ENCODE measurements around the gene STXBP6.

STXBP6 gene

DNA sequence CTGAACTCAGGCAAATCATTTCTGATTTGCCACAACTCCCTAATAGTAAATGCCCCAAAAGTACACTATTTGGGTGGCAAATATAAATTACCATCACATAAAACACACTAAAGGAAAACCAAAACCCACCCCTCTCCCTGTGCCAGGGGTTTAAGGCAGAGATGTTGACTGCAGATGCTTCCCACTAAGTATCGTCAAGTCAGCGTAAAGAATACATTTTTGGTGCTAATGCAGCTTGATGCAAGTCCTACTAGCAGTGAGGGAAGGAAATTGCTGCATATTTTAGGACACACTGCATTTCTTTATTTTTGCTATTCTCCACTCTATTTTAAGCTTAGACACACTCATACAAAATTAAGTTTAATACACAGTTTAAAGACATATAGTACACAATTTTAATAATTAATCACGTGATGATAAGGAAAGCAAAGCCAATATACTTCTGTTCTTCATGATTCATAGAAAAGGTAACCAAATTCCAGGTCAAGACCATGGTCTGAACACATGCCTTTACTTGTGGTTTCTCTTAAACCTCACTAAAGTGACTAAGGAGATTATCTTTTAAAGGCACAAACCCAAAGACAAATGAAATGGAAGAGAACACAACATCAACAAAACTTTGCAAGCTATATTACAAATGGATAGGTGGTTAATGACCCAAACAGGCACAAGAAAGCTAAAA lies 162.2 kb downstream of the STXBP6 start:
- no peak for DNase-seq (ENCODE audit: low spot score)

DNA sequence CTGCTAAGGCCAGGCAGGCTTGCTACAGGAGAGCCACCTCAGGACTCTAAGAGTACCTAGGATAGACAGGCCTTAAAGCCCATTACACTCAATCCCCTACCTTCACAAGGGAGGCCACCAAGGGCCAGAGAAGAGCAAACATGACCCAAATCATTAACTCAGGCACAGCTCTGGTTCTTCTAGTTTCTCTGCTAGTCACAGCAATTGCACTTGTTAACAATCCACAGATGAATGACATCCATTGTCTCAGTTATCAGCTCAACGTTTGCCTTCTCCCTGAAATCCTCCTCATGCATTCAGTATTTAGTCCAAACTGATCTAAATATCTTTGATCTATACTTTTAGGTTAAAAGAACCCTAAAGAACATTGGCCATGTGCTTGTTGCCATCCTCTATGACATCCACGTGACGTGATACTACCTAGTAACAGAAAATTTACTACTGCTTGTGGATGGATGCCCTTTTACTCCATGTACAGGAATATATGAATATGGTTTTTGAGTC lies 164.5 kb downstream of the STXBP6 start:
- DNase-seq (ENCODE audit: low spot score): no peak

- no peak for DNase-seq (ENCODE audit: low spot score)
Observed at GRCh38 chr14:24883576-24883975, 166.4 kb downstream of the STXBP6 start.

DNA sequence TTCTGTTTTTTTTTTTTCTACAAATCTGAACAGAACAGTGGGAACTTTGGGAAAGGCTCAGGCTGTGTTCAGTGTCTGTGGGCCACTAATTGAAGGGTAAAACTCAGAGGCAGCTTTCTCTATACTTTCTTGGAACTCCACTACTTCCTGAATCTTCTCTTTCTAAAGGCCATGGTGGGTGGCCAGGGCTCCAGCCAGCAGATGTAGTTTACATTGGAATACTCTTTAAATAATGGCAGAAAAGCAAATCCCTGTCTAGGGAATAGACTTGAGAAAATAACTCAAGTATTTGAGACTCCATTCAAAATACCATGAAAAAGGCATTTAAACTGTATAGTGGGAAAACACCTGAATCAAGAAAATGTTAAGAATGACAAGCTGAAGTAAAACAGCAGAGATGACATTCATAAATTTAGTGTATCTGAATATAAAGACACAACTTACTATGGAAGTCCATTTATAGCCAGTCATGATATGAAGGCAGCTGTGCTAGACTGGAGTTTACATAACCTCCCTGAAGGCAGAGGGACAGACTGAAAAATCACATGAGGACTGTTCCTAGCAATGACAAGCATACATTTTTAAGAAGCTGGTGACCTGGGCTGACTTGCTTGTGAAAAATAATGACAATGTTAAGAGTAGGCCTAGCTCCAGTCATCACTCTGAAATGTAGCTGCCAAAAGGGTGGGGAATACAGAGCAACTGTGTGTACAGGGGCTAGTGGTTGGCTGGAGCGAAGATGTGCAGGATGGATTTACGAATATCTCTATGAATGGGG lies 168.6 kb downstream of the STXBP6 start:
- no peak for DNase-seq (ENCODE audit: low spot score)

DNA sequence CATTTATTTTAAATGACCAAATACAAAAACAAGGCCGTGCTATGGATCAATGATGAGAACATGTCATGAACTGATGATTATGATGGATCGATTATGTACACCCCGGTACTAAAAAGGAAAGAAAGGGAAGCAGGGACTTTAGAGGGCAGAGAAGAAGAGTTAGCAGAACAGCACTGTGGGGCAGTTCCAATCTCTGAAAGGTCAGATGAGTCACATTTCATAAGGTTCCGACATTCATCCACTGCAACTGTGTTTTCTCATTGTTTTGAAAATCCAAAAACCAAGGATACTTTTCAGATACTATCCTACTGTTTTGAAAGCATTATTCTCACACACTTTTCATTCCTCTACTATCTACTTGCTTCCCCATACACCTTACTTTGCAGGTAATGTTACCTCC lies 169.3 kb downstream of the STXBP6 start:
- no peak for DNase-seq (ENCODE audit: low spot score)

- DNase-seq (ENCODE audit: low spot score): no peak
Observed at GRCh38 chr14:24879661-24880386, 170.1 kb downstream of the STXBP6 start.

GRCh38 chr14:24876996-24877395 lies 173.0 kb downstream of the STXBP6 start:
- DNase-seq (ENCODE audit: low spot score): no peak

- no peak for DNase-seq (ENCODE audit: low spot score)
Observed at GRCh38 chr14:24875991-24876878, 173.7 kb downstream of the STXBP6 start.

GRCh38 chr14:24875203-24875838 lies 174.6 kb downstream of the STXBP6 start:
- no peak for DNase-seq (ENCODE audit: low spot score)

GRCh38 chr14:24874514-24875202 lies 175.3 kb downstream of the STXBP6 start:
- DNase-seq (ENCODE audit: low spot score): no peak

GRCh38 chr14:24873551-24873950 lies 176.4 kb downstream of the STXBP6 start:
- DNase-seq (ENCODE audit: low spot score): no peak

DNA sequence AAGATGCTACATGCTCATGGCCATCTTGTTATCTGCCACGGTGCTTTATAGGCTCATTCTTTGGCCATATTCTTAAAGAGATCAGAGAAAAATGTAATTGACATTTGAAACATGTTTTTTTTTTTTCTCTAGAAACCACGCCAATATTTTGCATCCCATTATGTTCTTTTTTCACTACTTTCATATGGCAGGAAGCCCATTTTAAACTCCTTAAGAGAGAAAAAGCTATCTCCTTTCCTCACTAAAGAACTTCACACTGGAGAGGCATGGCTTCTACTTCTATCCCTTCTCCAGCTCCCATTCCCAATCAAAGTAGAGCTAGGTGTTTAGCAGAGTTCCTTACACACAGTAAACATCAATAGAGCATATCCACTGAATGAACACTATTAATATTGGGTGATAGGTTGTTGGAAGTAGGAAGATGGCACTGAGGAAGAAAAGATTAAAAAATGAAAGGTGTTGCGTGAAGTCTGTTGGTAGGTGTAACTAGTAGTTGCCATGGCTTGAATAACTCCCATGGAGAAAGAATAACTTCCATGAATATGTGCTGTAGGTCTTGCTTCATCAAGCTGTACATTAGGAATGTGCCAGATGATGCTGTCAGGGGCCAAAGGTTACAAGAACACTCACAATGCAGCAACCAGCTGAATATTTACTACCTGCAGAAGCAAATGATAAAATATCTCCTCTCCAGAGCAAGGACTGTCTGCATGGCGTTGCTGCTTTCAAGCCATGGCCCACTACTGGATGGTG lies 178.8 kb downstream of the STXBP6 start:
- DNase-seq (ENCODE audit: low spot score): no peak

DNA sequence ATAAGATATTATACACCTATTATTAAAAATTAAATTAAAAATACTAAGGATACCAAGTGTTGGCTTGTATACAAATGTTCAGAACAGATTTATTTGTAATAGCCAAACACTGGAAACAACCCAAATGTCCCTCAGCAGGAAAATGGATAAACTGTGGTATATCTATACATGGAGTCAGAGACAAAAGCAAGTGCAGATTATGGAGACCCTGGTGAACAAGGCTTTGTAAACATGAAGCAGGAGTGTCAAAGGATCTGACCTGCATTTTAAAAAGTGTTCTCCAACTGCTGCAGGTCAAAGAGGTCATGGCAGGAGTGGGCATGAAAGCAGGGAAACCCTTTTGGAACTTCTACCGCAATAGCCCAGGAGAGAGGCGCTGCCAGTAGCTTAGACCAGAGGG lies 181.6 kb downstream of the STXBP6 start:
- no peak for DNase-seq (ENCODE audit: low spot score)

- no peak for DNase-seq (ENCODE audit: low spot score)
Observed at GRCh38 chr14:24866067-24866639, 183.8 kb downstream of the STXBP6 start.

DNA sequence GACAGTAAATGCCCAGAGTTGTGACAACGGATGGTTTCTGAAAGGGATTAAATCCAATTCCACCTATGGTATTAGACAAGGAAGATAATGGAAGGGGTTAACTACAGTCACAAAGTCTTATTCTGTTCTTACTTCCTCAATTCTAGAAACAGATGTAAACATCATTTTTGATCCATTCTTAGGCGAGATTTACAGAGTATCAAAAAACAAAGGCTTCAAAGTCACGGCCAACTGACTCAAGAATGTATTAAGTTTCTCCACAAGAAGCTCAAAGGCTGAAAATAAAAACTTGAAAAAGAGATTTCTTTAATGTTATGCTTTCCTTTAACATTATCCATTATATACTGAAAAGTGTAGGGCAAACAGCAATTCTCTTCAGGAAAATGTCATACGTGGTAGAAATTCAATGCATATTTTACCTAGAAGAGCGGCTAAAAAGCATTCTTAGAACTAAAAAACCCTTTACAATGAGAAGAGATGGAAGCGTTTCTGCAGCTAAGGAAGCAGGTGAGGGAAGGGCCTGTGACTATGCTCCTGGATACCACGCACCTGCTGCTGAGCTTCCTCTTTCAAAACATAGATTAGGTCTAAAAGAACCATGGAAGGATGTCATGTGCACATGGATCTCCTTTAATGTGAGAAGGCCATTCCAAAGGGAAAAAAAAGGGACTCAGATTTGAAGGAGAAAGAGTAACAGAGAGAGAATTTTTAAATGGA lies 185.8 kb downstream of the STXBP6 start:
- no peak for DNase-seq (ENCODE audit: low spot score)

DNA sequence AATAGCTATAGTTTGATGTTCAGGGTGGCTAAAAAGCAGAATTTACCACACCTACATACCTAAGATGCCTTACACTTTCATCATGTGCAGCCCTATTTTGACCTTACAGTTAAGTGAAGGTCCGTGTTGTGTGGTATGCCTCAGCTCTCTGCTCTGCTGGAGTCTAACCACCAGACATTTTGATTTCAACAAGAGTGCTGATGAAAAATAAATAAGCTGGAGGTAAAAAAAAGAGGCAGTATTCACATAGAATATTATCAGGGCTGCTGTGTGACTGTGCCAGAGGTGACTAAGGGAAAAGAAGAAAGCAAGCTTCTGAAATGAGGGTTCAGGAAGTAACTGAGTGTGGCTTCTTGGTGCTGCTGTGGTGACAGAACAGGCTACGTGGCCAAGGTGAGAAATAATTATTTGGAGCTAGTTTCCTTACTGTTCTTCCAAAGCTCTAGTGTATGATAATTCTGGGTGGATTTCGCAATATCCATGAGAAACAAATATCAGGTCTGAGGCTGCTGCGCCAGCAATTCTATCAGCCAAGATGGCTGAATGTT lies 188.8 kb downstream of the STXBP6 start:
- no peak for DNase-seq (ENCODE audit: low spot score)

DNA sequence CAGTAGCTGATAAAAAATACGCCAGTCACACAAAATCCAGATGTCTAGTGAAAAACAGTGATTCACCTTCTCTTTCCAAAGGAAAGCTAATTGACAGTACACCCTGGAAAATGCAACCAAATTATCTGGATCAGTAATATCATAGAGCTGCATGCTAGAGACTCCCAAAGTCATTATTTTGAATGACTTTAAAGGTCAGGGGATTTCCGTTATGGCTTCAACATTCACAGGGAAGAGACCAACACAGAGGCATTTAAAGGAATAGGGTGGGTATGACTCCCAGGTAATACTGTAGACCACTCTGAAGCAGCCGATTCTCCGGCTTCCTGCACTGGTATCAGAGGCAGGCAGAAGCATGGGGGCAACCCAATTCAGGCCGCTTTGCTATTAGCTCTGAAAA lies 190.4 kb downstream of the STXBP6 start:
- no peak for DNase-seq (ENCODE audit: low spot score)

- no peak for DNase-seq (ENCODE audit: low spot score)
Observed at GRCh38 chr14:24858684-24859083, 191.3 kb downstream of the STXBP6 start.

GRCh38 chr14:24858052-24858451 lies 191.9 kb downstream of the STXBP6 start:
- DNase-seq (ENCODE audit: low spot score): no peak

Data from germinal center (tissue), 1 donor.